GM18870 (cell line): ENCODE data around the gene C4orf50.

Experiments used
- ATAC-seq: cut with Tn5 transposase; IDR thresholded peaks from one replicate; pipeline ENCODE4 v1.9.1; 2021; ENCODE audit warnings: moderate library complexity; ENCODE audit not compliant: unreplicated experiment

C4orf50 gene

GRCh38 chr4:6044276-6044675, 26.0 kb upstream of the C4orf50 start:
- ATAC-seq: no peak

- no peak for ATAC-seq
Measured at GRCh38 chr4:6043843-6044242, 25.6 kb upstream of the C4orf50 start.

GRCh38 chr4:6043188-6043587, 25.0 kb upstream of the C4orf50 start:
- ATAC-seq: no peak

- ATAC-seq: no peak
Measured at GRCh38 chr4:6042293-6043063, 24.2 kb upstream of the C4orf50 start.

GRCh38 chr4:6041800-6042199, 23.6 kb upstream of the C4orf50 start:
- ATAC-seq: no peak

GRCh38 chr4:6038711-6039110, 20.5 kb upstream of the C4orf50 start:
- no peak for ATAC-seq

- no peak for ATAC-seq
Measured at GRCh38 chr4:6035786-6036185, 17.6 kb upstream of the C4orf50 start.

GRCh38 chr4:6033381-6033780, 15.2 kb upstream of the C4orf50 start:
- ATAC-seq: no peak

GRCh38 chr4:6032249-6033244, 14.3 kb upstream of the C4orf50 start:
- ATAC-seq: no peak

- no peak for ATAC-seq
Measured at GRCh38 chr4:6031846-6032245, 13.6 kb upstream of the C4orf50 start.

- ATAC-seq: no peak
Measured at GRCh38 chr4:6030679-6031078, 12.4 kb upstream of the C4orf50 start.

GRCh38 chr4:6029254-6029653, 11.0 kb upstream of the C4orf50 start:
- no peak for ATAC-seq

GRCh38 chr4:6028168-6028567, 9.9 kb upstream of the C4orf50 start:
- no peak for ATAC-seq

- ATAC-seq: no peak
Measured at GRCh38 chr4:6027392-6027791, 9.2 kb upstream of the C4orf50 start.

GRCh38 chr4:6024313-6024960, 6.2 kb upstream of the C4orf50 start:
- no peak for ATAC-seq

GRCh38 chr4:6023731-6024130, 5.5 kb upstream of the C4orf50 start:
- ATAC-seq: no peak

GRCh38 chr4:6022607-6023288, 4.5 kb upstream of the C4orf50 start:
- ATAC-seq: no peak

GRCh38 chr4:6021831-6022606, 3.8 kb upstream of the C4orf50 start:
- ATAC-seq: no peak

- no peak for ATAC-seq
Measured at GRCh38 chr4:6020613-6021012, 2.4 kb upstream of the C4orf50 start.
